K562 (cell line): ENCODE results near the gene LPCAT2.

Source experiments
- CTCFL ChIP-seq: IDR thresholded peaks from 2 replicates; pipeline ENCODE4 v1.6.1; 2011; ENCODE audit warnings: borderline replicate concordance, low read depth, mild to moderate bottlenecking, moderate library complexity, low read length; ENCODE audit not compliant: insufficient read depth, poor library complexity, severe bottlenecking
- FOXJ3 ChIP-seq: sonication (generic); formaldehyde crosslinking; IDR thresholded peaks from 2 replicates; pipeline ENCODE4 v1.4.0; 2020; ENCODE audit warnings: mild to moderate bottlenecking, missing genetic modification reagents
- HDAC6 ChIP-seq: IDR thresholded peaks from 2 replicates; pipeline ENCODE4 v1.6.1; 2012; ENCODE audit warnings: low read depth, mild to moderate bottlenecking, control low read depth, inconsistent platforms, low read length, moderate library complexity
- KLF13 ChIP-seq: fragments of 450-650 bp; IDR thresholded peaks from 2 replicates; pipeline ENCODE4 v1.6.1; 2016; ENCODE audit warnings: missing genetic modification characterization, low read depth, mild to moderate bottlenecking, missing compliant biosample characterization, moderate library complexity, borderline replicate concordance
- MXI1 ChIP-seq: IDR thresholded peaks from 2 replicates; pipeline ENCODE4 v1.6.1; 2011; ENCODE audit warnings: low read depth, mild to moderate bottlenecking, improper control_type of control experiment, low read length
- SIX5 ChIP-seq, 2 experiments: IDR thresholded peaks; 2 replicates each; pipeline ENCODE4 v1.6.1; 2011; ENCODE audit warnings: low read length in 2 of 2, borderline replicate concordance in 1 of 2, low read depth in 1 of 2, mild to moderate bottlenecking in 1 of 2, moderate library complexity in 1 of 2; ENCODE audit not compliant: insufficient read depth in 1 of 2
- SPI1 ChIP-seq: IDR thresholded peaks from 2 replicates; pipeline ENCODE4 v1.6.1; 2011; ENCODE audit warnings: low read depth, low read length, control low read depth, borderline replicate concordance
- ZNF444 ChIP-seq: fragments of 250-450 bp; sonication (Bioruptor Pico); IDR thresholded peaks from 2 replicates; pipeline ENCODE4 v1.4.0; 2020; ENCODE audit warnings: mild to moderate bottlenecking, moderate library complexity

DNA sequence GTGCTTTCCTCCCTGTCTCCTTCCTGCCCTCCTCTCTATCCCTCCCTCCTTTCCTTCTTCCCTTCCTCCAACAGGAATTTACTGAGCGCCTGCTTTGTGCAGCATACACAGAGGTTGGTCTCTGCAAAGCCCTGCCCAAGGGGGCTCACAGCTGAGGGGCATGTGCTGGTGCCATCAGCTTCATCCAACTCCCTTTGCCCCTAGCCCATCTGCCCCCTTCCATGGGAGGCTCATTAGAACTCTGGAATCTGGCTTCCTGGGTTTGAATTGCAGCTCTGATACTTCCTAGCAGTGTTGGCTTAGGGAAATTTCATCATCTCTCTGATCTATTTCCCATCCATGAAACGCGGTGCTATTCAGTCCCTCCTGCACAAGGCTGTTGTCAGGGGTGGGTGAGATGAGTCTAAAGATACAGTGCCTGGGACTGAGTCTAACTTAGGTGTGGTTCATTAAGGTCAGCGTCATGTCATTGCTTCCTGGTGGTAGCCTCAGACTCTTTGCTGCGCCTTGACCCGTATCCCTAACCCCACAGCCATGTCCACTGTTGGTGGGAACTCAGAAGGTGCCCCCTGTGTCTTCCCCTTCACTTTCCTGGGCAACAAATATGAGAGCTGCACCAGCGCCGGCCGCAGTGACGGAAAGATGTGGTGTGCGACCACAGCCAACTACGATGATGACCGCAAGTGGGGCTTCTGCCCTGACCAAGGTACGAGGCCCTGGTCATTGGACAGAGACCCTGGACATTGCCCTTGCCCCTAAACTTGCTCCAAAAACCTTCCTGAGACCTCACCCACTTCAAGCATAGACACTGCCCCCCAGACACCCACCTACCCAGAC, 19.5 kb upstream of the LPCAT2 start:
- TF ChIP-seq SIX5 (IDR thresholded peaks at IDR 0.05; ENCODE audit: borderline replicate concordance in 1 of 2, insufficient read depth in 1 of 2, low read depth in 1 of 2, low read length in 2 of 2), result no peak
- TF ChIP-seq HDAC6, result no peak
- TF ChIP-seq CTCFL, result no peak
- no peak for TF ChIP-seq MXI1
- no peak for TF ChIP-seq SPI1
- TF ChIP-seq FOXJ3, result no peak
- TF ChIP-seq KLF13, result no peak
- TF ChIP-seq ZNF444, result no peak
